Choroid plexus epithelial cell (primary cell): Measurements from ENCODE around the gene ART3.
A peak's percentile ranks its signal among the peaks of the same experiment; 100 is the strongest.
"Not testable (repeated sequence)": the region's sequence is repeated elsewhere in the genome, so short reads cannot be mapped to it uniquely, and the experiment has no call there.

ENCODE experiments used
- DNase-seq: peaks from one replicate; pipeline ENCODE4 v3.0.0-alpha.2; 2010; ENCODE audit warnings: low read depth
- H3K4me3 ChIP-seq: 2 replicates; pipeline ENCODE4 v1.5.1; 2011; ENCODE audit warnings: low read depth, mild to moderate bottlenecking, control low read depth, low read length, moderate library complexity
- TF ChIP-seq, protein P1 (sequence below): conservative IDR thresholded peaks from 2 replicates; pipeline ENCODE4 v1.5.1; 2011; ENCODE audit warnings: low read depth, mild to moderate bottlenecking, control low read depth, inconsistent platforms, low read length, moderate library complexity

The ART3 gene

DNA sequence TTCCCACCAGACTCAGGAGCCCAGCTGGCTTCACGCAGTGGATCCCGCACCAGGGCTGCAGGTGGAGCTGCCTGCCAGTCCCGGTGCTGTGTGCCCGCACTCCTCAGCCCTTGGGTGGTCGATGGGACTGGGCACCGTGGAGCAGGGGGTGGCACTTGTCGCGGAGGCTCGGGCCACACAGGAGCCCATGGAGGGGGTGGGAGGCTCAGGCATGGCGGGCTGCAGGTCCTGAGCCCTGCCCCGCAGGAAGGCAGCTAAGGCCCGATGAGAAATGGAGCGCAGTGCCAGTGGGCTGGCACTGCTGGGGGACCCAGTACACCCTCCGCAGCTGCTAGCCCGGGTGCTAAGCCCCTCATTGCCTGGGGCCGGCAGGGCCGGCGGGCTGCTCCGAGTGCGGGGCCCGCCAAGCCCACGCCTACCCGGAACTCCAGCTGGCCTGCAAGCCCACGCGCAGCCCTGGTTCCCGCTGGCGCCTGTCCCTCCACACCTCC is 23.9 kb upstream of the ART3 start:
- not testable (repeated sequence) for DNase-seq

DNA sequence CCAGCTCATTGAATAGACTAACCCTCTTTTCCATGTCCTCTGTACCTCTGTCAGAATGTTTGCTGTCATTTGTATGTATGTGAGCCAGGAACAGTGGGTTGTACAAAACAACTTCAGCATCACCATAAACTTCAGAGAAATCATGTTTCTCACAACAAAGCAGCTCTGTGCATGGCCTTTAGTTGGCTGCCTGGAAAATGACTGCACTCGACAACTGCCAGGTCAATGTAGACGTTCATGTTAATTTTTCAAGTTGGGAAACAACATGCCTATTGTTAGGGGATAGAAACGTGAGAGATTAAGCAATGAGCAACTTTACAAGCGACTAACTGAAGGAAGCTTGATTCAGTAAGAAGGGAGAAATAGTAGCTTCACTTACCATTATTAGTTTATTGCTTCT is 20.8 kb upstream of the ART3 start:
- H3K4me3 ChIP-seq, result no peak overlapping the region
- TF ChIP-seq, protein P1, sequence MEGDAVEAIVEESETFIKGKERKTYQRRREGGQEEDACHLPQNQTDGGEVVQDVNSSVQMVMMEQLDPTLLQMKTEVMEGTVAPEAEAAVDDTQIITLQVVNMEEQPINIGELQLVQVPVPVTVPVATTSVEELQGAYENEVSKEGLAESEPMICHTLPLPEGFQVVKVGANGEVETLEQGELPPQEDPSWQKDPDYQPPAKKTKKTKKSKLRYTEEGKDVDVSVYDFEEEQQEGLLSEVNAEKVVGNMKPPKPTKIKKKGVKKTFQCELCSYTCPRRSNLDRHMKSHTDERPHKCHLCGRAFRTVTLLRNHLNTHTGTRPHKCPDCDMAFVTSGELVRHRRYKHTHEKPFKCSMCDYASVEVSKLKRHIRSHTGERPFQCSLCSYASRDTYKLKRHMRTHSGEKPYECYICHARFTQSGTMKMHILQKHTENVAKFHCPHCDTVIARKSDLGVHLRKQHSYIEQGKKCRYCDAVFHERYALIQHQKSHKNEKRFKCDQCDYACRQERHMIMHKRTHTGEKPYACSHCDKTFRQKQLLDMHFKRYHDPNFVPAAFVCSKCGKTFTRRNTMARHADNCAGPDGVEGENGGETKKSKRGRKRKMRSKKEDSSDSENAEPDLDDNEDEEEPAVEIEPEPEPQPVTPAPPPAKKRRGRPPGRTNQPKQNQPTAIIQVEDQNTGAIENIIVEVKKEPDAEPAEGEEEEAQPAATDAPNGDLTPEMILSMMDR, result no peak
- DNase-seq, result no peak

More for the DNA sequence above, 23.9 kb upstream of the ART3 start:
- H3K4me3 ChIP-seq, result not testable (repeated sequence)

DNA sequence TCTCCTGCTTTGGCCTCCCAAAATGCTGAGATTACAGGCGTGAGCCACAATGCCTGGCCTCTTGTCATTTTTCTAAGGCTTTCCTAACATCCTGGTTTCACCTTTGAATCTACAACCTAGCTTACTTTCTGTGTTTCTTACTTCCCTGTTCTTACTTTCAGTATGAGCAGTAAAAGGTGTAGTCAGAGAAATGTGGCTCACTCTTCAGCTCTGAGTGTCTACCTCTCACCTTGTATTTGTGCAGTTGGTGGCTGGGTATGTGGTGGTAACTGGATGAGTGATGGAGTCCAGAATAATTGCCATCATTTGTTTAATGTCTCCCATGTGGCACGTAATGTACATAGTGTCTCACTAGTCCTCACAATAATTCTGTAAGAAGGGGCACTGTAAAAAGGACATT is 19.5 kb upstream of the ART3 start:
- no peak for DNase-seq
- H3K4me3 ChIP-seq, result no peak overlapping the region
- TF ChIP-seq, protein P1, result no peak

DNA sequence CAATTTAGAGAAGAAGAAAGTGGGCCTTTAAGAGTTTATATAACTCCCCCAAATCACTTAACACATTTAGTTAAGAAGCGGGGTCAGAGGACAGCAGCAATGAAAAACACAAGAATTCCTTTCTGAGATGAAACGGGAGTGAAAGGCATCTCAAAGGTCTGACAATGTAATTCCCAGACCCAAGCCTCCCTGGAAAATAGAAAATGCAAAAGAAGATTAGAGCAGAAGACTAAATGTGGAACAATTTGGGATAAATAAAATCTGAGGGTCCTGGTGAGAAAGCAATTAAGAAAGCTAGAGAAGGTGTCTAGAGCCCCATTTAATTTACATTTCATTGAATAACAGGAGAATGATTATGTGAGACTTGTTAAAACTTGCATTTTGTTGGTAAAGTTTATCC is 19.1 kb upstream of the ART3 start:
- no peak for DNase-seq
- H3K4me3 ChIP-seq, result no peak overlapping the region
- TF ChIP-seq, protein P1, result no peak

DNA sequence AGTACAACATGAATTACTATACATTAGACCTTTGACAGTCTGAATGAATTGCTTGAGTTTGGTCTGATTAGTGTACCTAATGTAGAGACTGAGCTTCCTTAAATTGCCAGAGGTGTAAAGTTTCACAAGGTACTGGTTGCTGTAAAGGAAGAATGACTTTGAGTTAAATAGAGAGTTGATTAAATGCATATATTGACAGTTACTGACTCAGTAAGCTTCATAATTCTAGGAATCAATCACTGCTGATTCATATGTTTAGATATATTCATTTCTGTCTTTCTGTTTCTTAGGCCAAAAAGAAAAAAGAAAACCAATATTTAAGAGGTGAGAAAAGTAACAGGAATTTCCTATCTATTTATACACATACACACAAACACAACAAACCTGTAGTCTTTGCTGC is 16.2 kb upstream of the ART3 start:
- DNase-seq, result no peak
- TF ChIP-seq, protein P1, result no peak

DNA sequence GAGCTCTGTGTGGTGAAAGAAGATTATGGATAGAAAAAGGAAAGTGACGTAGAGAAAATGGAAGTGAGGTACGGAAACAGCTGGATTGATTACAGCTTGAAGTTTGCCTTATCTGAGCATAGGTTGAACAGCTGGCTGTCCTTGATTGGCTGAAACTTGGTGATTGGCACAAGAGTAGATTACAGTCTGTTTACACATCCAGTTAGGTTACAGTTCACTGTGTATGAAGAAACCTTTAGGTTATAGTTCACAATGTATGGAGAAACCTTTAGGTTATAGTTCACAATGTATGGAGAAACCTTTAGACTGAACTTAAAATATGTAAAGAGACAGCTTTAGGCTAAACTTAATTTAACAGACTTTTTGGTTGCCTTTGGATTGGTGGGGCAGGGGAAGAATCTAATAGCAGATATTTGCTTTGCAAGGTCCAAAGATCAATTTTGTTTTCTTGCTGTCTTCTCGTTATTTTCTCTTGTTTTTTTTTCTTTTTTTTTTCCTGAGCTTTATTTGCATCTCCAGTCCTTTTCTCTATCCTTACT is 15.6 kb upstream of the ART3 start:
- no peak overlapping the region for H3K4me3 ChIP-seq
- DNase-seq, result no peak
- TF ChIP-seq, protein P1, result no peak

More for the DNA sequence above, 16.2 kb upstream of the ART3 start:
- H3K4me3 ChIP-seq, result no peak overlapping the region

DNA sequence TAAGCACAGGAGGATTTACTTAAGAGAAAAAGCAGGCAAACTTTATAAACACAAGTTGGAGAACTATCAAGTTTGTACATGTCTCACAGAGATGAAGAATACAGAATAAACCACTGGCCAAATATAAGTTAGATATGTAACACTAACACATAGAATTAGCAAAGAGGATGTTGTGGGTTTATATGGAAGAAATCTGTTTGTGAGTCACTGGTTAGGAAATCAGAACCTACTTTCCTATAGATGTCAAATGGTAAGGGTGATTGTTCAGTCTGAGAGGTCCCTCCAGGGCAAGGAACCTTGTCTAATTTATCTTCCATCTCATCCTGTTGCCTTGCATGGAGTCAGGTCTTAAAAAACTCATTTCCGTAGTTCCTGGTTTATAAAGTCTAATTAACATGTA is 14.8 kb upstream of the ART3 start:
- DNase-seq, result peak; percentile 3
- TF ChIP-seq, protein P1, result no peak
- H3K4me3 ChIP-seq, result no peak overlapping the region
